SH-SY5Y (cell line): ENCODE data around the gene SLC6A9.

ENCODE experiments used
- GATA2 ChIP-seq: IDR thresholded peaks from 2 replicates; pipeline ENCODE4 v1.6.1; 2011; ENCODE audit warnings: mild to moderate bottlenecking, low read depth, low read length
- GATA3 ChIP-seq: IDR thresholded peaks from 2 replicates; pipeline ENCODE4 v1.6.1; 2011; ENCODE audit warnings: low read depth, mild to moderate bottlenecking, low read length, moderate library complexity

- TF ChIP-seq GATA3 = no peak
- no peak for TF ChIP-seq GATA2
These were observed 72.7 kb downstream of the SLC6A9 start for GRCh38 chr1:43958351-43959255.
